Neural crest cell (in vitro differentiated cells): Measurements from ENCODE around the gene CARD8. TPM values are rescaled to one million over a fixed set of nuclear protein-coding genes. Genes with fewer than 3 reads are reported as not detected.
A peak's percentile ranks its signal among the peaks of the same experiment; 100 is the strongest.

Source experiments
- DNase-seq: peaks from one replicate; pipeline ENCODE4 v3.0.0; 2021; ENCODE audit warnings: low read depth, mixed read lengths, low spot score
- H3K27ac Mint-ChIP-seq: one replicate; pipeline ENCODE4 v1.8.0; 2021; ENCODE audit warnings: mild to moderate bottlenecking, mixed read lengths; ENCODE audit not compliant: unreplicated experiment
- H3K27me3 Mint-ChIP-seq: 2 replicates; pipeline ENCODE4 v1.8.0; 2021; ENCODE audit warnings: low read depth, mild to moderate bottlenecking, mixed read lengths
- H3K36me3 Mint-ChIP-seq: 2 replicates; pipeline ENCODE4 v1.8.0; 2021; ENCODE audit warnings: low read depth, mild to moderate bottlenecking, mixed read lengths
- H3K4me1 Mint-ChIP-seq: 2 replicates; pipeline ENCODE4 v1.8.0; 2021; ENCODE audit warnings: mixed read lengths
- H3K4me3 Mint-ChIP-seq: one replicate; pipeline ENCODE4 v1.8.0; 2021; ENCODE audit warnings: mild to moderate bottlenecking, mixed read lengths
- H3K9me3 Mint-ChIP-seq: 2 replicates; pipeline ENCODE4 v1.8.0; 2021; ENCODE audit warnings: mixed read lengths
- CTCF ChIP-seq: fragments of 200-600 bp; sonication (generic); conservative IDR thresholded peaks from 2 replicates; pipeline ENCODE4 v1.5.0; 2021; ENCODE audit warnings: antibody characterized with exemption, mild to moderate bottlenecking
- total RNA-seq: library from RNA; stranded (reverse); gene quantifications from 2 replicates; pipeline ENCODE4 v1.2.1, GENCODE V29; 2021

CARD8 gene
- total RNA-seq, 1 donor from 2014 or later, result 65.8 TPM

GRCh38 chr19:48183356-48183755 is 72.4 kb downstream of the CARD8 start:
- Mint-ChIP-seq H3K9me3 (peaks cover 10% of the 10 kb centered on the region), H3K4me1 (no peaks in the 10 kb centered on the region), H3K27me3 (no peaks in the 10 kb centered on the region), H3K27ac (no peak overlapping the region), H3K4me3 (no peak overlapping the region), H3K36me3 (peaks cover 44% of the 10 kb centered on the region)
- no peak for DNase-seq
- no peak for TF ChIP-seq CTCF

GRCh38 chr19:48182434-48182833 is 73.3 kb downstream of the CARD8 start:
- Mint-ChIP-seq H3K27me3 (no peaks in the 10 kb centered on the region), H3K4me3 (no peak overlapping the region), H3K4me1 (no peaks in the 10 kb centered on the region), H3K9me3 (peaks cover 10% of the 10 kb centered on the region), H3K36me3 (peaks cover 39% of the 10 kb centered on the region), H3K27ac (no peak overlapping the region)
- no peak for DNase-seq
- no peak for TF ChIP-seq CTCF

DNA sequence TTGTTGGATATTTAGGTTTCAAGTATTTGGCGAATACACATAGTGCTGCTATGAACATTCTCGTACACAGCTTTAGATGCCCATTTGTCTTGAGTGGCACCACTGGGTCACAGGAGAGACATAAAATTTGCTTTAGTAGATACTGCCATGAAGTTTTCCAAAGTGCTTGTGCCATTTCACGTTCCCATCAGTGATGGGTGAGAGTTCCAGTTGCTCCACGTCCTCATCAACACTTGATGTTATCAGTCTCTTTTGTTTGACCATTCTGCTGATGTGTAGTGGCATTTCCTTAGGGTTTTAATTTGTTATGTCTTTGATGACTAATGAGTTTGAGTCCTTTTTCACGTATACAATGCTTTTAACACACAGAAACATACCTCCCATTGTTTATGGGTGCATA is 74.2 kb downstream of the CARD8 start:
- DNase-seq, result no peak
- no peak overlapping the region for H3K27ac Mint-ChIP-seq
- no peaks in the 10 kb centered on the region for H3K27me3 Mint-ChIP-seq
- H3K4me3 Mint-ChIP-seq, result no peak overlapping the region
- no peaks in the 10 kb centered on the region for H3K4me1 Mint-ChIP-seq
- TF ChIP-seq CTCF, result no peak
- peaks cover 40% of the 10 kb centered on the region for H3K36me3 Mint-ChIP-seq
- H3K9me3 Mint-ChIP-seq, result peaks cover 10% of the 10 kb centered on the region

DNA sequence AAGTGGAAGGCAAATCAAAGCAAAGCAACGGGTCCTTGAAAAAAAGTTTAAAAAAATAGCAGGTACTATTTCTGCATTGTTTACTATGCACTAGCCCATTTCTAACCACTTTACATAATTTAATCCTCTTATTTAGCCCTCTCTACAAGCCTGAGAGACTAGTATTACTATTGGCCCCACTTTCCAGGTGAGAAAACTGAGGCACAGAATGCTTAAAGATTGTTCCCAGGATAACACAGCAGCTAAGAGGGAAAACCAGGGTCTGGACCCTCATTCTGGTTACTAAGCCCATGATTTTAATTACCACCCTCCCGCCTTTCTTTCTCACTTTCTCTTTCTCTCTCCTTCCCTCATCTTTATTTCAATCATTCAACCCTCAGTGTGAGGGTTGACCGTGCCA is 79.5 kb downstream of the CARD8 start:
- H3K27me3 Mint-ChIP-seq, result no peaks in the 10 kb centered on the region

DNA sequence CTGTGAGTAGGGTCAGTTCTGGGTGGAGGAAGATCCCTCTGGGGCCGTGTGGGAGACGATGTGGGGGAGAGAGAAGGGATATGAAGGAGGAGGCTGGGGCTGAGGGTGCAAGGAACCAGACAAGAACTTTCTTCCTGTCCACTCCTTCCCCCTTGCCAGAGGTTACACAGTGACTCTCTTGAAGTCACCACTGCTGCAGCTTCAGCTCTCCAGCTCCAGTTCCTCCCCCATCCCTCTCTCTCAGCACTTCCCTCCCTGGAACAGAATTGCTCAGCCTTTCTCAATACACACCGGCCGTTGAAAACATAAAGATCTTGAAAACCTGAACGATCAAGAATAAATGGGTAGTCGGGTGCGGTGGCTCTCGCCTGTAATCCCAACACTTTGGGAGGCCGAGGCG is 80.1 kb downstream of the CARD8 start:
- H3K9me3 Mint-ChIP-seq, result peaks cover 3% of the 10 kb centered on the region
- H3K36me3 Mint-ChIP-seq, result peaks cover 31% of the 10 kb centered on the region
- no peak for TF ChIP-seq CTCF
- no peak for DNase-seq
- H3K4me3 Mint-ChIP-seq, result peak overlapping the region; percentile 44
- no peaks in the 10 kb centered on the region for H3K27me3 Mint-ChIP-seq
- peak overlapping the region; percentile 77 for H3K27ac Mint-ChIP-seq
- H3K4me1 Mint-ChIP-seq, result peaks cover 9% of the 10 kb centered on the region

More for the DNA sequence above, 79.5 kb downstream of the CARD8 start:
- no peak for DNase-seq
- Mint-ChIP-seq H3K9me3 (peaks cover 4% of the 10 kb centered on the region), H3K27ac (no peak overlapping the region), H3K4me3 (no peak overlapping the region), H3K4me1 (peaks cover 3% of the 10 kb centered on the region), H3K36me3 (peaks cover 32% of the 10 kb centered on the region)
- TF ChIP-seq CTCF, result no peak
